Measurements from ENCODE around the gene DOK4.
"Not testable (repeated sequence)": the region's sequence is repeated elsewhere in the genome, so short reads cannot be mapped to it uniquely, and the experiment has no call there.

DOK4 gene

GRCh38 chr16:57502048-57502775 lies 15.9 kb upstream of the DOK4 start:
- TF ChIP-seq POLR2AphosphoS5 (IDR thresholded peaks at IDR 0.05; ENCODE audit: low read depth) (no peak), CTCF (IDR thresholded peaks at IDR 0.05; ENCODE audit: insufficient read depth, low read length) (no peak), SPI1 (IDR thresholded peaks at IDR 0.05; ENCODE audit: borderline replicate concordance, low read depth) (no peak), GABPA (IDR thresholded peaks at IDR 0.05; ENCODE audit: low read depth) (no peak), REST (IDR thresholded peaks at IDR 0.05; ENCODE audit: insufficient replicate concordance, low read depth) (no peak)
- Histone ChIP-seq H3K27ac (replicated peaks) (no peak overlapping the region), H3K27me3 (ENCODE audit: insufficient read depth, poor library complexity, severe bottlenecking) (no peaks in the 10 kb centered on the region), H3K4me3 (replicated peaks; ENCODE audit: insufficient read depth, low read length) (no peak overlapping the region)
- DNase-seq (ENCODE audit: low read depth in 1 of 2, low spot score in 1 of 2) = no peak

DNA sequence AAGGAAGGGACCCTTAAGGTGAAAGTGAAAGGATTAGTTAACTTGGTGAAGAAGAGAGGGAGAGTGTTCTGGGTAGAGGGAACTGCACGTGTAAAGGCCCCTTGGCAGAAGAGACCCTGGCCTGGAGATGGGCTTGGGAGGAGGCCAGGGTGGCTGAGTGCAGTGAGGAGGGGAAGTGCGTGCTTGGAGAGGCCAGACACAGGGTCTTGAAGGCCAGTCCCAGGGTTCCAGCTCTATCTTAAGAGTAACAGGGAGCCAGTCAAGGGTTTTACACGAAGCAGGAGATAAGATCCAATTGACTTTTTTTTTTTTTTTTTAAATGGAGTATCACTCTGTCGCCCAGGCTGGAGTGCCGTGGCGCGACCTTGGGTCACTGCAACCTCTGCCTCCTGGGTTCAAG lies 15.2 kb upstream of the DOK4 start:
- Histone ChIP-seq H3K27me3 (ENCODE audit: insufficient read depth, poor library complexity, severe bottlenecking) (no peaks in the 10 kb centered on the region), H3K27ac (replicated peaks) (no peak overlapping the region), H3K4me3 (replicated peaks; ENCODE audit: insufficient read depth, low read length) (no peak overlapping the region)
- no peak for TF ChIP-seq REST (IDR thresholded peaks at IDR 0.05; ENCODE audit: insufficient replicate concordance, low read depth)
- no peak for TF ChIP-seq SPI1 (IDR thresholded peaks at IDR 0.05; ENCODE audit: borderline replicate concordance, low read depth)
- TF ChIP-seq POLR2AphosphoS5 (IDR thresholded peaks at IDR 0.05; ENCODE audit: low read depth) = no peak
- no peak for DNase-seq (ENCODE audit: low read depth in 1 of 2, low spot score in 1 of 2)

DNA sequence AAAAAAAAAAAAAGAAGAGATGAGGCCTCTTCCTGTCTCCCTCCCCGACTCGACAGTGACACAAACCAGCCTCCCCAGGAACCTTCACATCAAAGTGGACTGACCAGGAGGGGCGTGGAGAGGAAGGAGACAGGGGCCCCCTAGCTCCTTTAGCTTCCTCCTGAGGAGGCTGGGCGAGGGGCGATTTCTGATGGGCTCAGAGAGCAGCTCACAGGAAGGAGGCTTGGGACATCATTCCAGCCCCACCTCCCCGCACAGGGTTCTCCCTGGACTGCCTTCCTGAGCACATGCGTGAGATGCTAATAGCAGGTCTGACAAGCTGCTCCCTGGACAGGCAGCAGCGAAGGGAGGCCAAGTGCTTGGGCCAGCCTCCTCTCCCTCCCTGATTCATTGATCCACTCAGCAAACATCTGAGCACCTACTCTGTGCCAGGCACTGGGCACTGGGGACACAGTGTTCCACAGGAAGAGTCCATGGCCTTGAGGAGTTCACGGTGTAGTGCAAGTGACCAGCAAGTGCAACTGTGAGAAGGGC lies 14.4 kb upstream of the DOK4 start:
- Histone ChIP-seq H3K27ac (replicated peaks) (no peak overlapping the region), H3K4me3 (replicated peaks; ENCODE audit: insufficient read depth, low read length) (no peak overlapping the region), H3K27me3 (ENCODE audit: insufficient read depth, poor library complexity, severe bottlenecking) (no peaks in the 10 kb centered on the region)
- DNase-seq (ENCODE audit: low read depth in 1 of 2, low spot score in 1 of 2) = no peak
- TF ChIP-seq SPI1 (IDR thresholded peaks at IDR 0.05; ENCODE audit: borderline replicate concordance, low read depth) (no peak), GABPA (IDR thresholded peaks at IDR 0.05; ENCODE audit: low read depth) (no peak), POLR2AphosphoS5 (IDR thresholded peaks at IDR 0.05; ENCODE audit: low read depth) (no peak), REST (IDR thresholded peaks at IDR 0.05; ENCODE audit: insufficient replicate concordance, low read depth) (no peak), CTCF (IDR thresholded peaks at IDR 0.05; ENCODE audit: insufficient read depth, low read length) (no peak)

DNA sequence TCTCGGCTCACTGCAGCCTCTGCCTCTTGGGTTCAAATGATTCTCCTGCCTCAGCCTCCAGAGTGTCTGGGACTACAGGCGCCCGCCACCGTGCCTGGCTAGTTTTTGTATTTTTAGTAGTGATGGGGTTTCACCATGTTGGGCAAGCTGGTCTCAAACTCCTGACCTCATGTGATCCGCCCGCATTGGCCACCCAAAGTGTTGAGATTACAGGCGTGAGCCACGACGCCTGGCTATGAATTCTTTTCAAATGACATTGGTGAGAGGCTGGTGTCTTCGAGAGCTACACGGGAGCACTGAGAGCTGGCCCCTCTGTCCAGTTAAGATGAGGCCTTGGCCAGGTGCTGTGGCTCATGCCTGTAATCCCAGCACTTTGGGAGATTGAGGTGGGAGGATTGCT lies 13.6 kb upstream of the DOK4 start:
- DNase-seq (ENCODE audit: low read depth in 1 of 2, low spot score in 1 of 2); H3K27ac ChIP-seq (replicated peaks); H3K27me3 ChIP-seq (ENCODE audit: insufficient read depth, poor library complexity, severe bottlenecking); H3K4me3 ChIP-seq (replicated peaks; ENCODE audit: insufficient read depth, low read length): not testable (repeated sequence)
